Measurements from ENCODE around the gene SACM1L.

- TF ChIP-seq POLR2A (IDR thresholded peaks at IDR 0.05; ENCODE audit: low read depth, low read length) (no peak), POLR2AphosphoS5 (IDR thresholded peaks at IDR 0.05; ENCODE audit: low read depth, low read length) (no peak), POU2F2 (IDR thresholded peaks at IDR 0.05; ENCODE audit: low read depth, low read length) (no peak)
These were observed 72.6 kb downstream of the SACM1L start for GRCh38 chr3:45761831-45762230.

All from GM12891 (cell line).